Stimulated activated CD8-positive, alpha-beta memory T cell treated with anti-CD3 and anti-CD28 coated beads, Interleukin-7, amount 100 ng/mL, for 48 hours (primary cell): ENCODE measurements around the gene CRYGD.
"Not testable (repeated sequence)": the region's sequence is repeated elsewhere in the genome, so short reads cannot be mapped to it uniquely, and the experiment has no call there.

ENCODE experiments used
- DNase-seq, 2 donors: peaks; one replicate each; pipeline ENCODE4 v3.0.0-alpha.2; 2020; ENCODE audit warnings: low read depth in 1 of 2; ENCODE audit errors: extremely low read depth in 1 of 2

The CRYGD gene

DNA sequence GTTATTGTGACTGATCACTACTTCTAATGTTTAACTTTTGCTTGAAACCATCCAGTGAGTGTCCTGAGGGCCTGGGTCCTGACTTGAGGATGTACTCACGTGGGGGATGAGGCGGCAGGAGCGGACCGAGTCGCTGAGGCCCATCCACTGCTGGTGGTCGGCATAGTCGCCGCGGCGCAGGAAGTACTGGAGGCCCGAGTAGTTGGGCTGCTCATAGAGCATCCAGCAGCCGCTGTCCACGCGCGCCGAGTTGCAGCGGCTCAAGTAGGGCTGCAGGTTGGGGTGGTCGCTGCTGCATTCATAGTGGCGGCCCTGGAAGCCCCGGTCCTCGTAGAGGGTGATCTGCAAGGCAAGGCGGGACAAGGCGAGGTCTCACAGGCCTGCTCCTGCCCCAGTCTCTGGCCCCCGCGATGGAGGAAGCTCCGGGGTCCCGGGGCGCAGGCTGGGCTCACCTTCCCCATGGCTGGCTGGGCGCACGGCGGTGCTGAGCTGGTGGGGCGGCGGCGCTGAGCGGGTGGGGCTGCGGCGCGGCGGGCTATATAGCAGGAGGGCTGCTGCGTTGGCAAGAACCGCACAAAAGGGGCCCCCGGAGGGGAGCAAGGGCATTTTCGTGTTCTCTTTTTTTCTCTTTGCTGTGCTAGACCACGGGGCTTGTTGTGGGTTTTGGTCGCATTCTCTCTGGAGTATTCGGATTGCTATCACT is at the start of gene CRYGD:
TSS of gene CRYGD (minus strand) at position 512 of the 703 bp plus-strand sequence. CDS start at position 461, 51 bp downstream.
- not testable (repeated sequence) for DNase-seq

DNA sequence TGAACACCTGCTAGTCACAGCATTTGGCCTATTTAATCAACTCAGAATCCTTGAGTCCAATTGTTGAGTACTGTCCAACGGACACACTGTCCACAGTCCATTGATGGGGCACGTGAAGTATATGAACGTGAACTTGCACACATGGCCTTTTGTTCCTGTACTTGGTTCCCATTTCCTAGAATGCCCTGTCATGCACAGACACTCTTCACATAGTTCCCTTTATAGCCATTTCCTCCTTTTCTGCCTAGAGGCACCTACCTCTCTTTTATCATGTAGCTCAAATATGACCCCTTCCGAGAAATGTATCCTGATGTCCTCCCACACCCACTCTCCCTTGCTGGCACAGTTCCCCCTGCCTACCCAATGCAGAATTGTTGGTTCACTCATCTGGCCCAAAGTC is 47.8 kb upstream of the CRYGD start:
- DNase-seq, result no peak

DNA sequence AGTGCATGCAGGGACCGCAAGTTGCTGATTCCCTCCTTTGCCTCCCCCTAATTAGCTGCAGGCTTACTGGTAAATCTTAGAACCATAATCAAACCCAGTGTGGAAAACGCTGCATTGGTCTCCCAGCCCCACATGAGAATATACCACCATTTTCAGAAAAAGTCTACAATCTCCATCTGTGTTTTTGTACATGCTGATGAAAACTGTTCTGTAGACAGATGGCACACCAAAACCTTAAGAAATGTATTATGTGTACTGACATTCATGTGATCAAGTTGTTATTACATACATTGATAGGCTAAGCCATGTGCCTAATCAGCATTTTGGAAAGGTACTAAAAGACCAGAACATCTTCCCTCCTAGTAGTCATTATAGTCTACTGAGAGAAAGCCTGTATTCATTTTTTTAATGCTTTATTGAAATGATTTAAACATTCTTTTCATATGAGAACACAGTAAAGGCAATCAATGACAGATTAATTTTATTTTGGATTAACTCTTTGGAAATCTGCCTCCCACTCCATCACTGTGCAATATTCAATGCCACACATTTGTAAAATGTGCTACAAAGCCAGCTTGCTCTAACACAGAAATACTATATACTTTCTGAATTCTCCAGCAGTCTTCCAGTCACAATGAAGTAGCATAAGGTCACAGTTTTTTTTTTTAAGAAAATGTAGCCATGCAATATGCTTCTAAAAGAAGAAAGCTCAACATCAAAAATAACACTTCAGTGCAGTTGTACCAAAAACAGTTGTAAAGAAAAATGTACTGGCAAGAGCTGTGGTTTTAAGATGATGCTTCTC is 40.8 kb upstream of the CRYGD start:
- DNase-seq, result no peak

DNA sequence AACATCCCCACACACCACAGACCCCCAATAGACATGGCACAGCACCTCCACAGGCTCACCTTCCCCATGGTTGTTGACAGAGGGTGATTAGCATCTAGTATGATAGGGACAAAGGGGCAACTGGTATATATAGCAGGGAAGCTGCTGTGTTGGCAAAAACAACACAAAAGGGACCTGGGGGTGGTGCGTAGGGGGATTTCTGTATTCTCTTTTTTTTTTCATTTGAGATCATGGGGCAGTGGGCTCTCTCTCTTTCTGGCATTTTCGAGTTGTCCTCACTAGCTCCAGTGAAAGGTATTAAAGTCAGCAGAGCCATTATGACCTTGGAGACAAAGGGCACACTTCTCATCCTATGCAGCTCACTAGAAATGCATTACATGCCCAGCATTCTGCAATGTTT is 39.2 kb upstream of the CRYGD start, which contains the start of gene CRYGA:
TSS of gene CRYGA (minus strand) at position 101 of the 400 bp plus-strand sequence. CDS start at position 68, 33 bp downstream.
- DNase-seq, result no peak

DNA sequence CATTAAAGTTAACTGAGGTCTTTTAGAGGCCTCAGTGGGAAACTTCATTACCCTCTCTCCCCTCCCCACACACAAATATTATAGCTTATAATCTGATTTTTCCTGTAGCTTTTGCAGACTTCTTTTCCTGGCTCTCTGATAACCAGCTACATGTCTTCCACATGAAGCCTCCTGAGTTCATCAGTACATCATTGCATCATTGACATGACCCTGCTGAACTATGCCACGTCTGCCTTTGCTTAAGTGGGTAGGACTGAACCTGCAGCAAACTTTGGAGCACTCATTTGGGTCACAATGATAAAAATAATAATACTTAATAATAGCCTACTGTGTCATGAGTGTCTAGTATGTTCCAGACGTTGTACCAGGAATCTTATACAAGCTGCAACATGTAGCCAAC is 32.1 kb upstream of the CRYGD start:
- no peak for DNase-seq

DNA sequence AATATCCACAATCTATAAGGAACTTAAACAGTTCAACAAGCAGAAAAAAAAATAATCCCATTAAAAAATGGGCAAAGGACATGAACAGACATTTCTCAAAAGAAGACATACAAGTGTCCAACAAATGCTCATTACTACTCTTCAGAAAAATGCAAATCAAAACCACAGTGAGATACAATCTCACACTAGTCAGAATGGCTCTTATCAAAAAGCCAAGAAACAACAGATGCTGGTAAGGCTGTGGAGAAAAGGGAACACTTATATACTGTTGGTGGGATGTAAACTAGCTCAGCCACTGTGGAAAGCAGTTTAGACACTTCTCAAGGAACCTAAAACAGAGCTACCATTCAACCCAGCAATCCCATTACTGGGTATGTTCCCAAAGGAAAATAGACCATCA is 28.8 kb upstream of the CRYGD start:
- no peak for DNase-seq

DNA sequence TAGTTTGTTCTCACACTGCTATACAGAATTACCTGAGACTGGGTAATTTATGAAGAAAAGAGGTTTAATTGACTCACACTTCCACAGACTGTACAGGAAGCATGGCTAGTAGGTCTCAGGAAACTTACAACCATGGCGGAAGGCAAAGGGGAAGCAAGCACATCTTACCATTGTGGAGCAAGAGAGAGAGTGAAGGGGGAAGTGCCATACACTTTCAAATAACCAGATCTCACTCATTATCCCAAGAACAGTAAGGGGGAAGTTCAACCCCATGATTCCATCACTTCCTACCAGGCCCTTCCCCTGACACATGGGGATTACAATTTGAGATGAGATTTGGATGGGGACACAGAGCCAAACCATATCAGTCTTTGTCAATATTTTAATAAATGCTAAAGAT is 26.6 kb upstream of the CRYGD start:
- no peak for DNase-seq

DNA sequence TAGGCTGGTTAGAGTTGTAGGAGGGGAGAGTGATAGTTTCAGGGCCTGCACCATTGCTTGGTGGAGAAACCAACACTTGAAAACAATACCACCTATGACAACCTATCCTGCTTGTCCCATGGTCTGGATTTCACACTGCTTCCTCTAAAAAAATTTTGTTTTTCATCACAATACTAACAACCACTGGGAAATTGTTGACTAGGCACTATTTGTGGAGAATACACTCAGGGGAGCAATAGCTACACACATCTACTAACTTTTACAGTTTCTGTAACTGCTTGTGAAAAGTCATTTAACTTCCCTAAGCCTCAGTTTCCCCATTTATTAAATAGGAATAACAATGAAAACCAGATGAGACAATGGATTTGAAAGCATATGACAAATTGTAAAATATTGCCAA is 25.8 kb upstream of the CRYGD start:
- no peak for DNase-seq

DNA sequence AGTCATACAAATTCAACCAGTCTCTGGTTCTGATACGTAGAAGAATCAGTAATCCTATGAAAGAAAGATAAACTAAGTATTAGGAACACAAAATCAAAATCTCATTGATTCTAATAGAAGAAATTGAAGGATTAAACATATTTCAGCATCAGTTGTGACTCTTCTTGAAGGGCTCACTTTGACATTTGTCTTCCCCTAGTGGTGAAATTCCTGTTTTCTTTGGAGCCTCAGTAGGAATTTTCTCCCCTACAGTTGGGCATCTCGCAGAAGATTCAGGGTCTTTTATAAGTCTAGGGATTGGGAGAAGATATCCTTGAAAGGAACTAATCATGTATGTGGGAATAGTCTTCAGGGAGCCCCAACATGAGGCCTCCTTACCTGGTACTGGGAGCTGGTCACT is 24.5 kb upstream of the CRYGD start:
- DNase-seq, result no peak

DNA sequence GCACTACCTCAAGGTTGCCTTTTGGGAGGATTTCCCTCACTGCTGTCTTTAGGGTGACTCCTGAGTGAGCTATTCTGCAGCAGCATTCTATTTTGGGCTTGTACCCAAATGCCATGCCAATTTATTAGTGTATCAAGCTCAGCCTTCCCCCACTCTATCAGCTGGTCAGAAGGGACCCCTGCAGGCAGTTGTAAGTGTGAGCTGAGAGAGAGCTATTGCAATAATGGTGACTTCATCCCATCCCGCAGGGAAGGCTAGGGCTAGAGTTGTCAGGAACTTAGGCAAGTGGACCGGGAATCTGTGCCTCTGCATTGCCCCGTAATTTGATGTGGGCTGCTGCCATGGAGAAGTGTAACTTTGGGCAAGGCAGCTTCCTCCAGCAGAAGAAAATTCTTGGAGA is 23.4 kb upstream of the CRYGD start:
- DNase-seq, result no peak

DNA sequence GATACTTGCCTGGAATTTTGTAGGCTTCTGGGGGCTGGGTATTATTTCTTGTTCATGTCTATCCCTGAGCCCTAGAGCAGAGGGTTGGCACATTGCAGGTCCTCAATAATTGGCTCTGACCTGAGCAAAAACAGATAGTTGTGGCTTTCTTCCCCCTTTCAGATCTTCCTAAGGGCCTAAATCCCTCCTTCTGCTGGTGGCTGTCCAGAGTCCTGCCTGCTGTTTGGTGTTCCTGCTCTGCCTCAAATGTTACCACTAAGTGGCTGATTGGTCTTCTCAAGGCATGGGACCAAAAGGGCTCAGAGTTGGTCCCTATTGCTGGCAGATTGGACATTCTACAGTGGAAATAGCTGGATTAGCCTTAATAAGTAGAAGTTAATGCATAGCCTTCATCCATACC is 22.7 kb upstream of the CRYGD start:
- DNase-seq, result no peak

DNA sequence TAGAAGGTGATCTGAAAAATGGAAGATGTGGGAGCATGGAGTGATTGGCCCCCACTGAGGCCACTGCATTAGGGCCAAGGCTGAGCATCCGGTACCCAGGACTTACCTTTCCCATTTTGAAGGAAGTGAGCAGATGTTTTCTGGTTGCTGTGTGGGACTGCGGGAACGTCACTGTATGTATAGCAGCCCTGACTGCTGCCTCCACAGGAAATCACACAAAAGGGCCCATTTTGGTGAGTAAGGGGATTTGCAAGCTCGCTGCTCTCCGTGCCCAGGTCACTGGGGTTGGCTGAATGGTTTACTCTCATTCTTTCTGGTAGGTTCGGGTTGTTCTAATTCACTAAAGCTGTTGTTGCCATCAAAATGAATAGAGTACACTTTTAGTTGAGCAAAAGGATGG is 21.7 kb upstream of the CRYGD start, which contains the start of gene CRYGB:
TSS of gene CRYGB (minus strand) at position 153 of the 400 bp plus-strand sequence. CDS start at position 115, 38 bp downstream.
- no peak for DNase-seq

DNA sequence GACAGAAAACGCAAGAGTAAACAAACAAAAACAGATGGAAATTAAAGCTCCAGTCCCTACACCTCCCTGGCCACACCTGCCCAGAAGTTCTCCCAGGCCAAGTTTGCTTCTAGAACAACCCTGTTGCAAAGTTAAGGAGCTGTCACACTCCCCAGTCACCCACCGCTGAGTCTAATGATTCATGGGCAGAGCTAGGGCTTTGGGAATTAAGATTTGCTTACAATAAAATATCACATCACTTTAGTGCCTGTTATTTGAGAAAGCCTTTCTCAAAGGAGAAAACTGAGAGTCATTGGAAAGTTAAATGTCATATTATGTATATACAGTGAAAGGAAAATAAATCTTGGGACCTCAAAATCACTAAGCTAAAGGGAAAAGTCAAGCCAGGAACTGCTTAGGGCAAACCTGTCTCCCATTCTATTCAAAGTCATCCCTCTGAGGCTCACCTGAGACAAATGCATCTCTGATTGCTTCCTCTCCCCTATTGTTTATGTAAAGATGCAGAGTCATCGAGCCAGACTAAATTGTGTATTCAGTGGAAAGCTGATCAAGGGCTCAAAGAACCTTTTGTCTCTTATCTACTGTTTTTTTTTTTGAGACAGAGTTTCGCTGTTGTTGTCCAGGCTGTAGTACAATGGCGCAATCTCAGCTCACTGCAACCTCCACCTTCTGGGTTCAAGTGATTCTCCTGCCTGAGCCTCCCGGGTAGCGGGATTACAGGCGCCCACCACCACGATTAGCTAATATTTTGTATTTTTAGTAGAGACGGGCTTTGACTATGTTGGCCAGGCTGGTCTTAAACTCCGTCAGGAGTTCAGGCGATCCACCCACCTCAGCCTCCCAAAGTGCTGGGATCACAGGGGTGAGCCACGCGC is 18.8 kb upstream of the CRYGD start:
- DNase-seq, result no peak

DNA sequence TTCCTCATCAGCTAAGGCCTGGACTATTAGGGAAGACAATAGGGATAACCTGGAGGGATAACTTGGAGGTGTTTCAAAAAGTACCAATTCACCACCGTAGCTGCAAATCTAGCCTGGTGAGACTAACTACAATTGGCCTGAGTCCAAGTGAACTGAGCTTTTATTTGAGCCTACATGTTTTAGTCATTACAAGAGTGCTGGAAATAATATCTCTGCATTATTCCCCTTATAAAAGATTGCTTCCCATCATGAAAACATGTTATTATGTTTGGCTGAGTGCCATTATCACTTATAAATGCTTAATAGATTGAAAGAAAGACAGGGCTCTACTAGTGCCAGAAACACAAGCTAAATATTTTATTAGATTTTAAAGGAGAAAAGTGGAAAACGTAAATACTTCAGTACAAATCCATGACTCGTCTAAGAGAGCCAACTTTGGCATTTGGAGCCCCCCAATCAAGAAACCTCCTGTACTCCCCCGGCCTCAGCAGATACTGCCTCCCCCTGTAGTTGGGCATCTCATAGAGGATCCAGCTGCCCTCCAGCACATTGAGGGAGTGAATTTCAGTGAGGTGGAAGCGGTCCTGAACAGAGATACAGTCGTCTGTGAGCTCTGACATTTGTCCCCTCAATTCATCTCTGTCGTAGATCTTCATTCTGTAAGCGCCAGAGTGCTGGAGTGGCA is 18.1 kb upstream of the CRYGD start:
- DNase-seq, result no peak

DNA sequence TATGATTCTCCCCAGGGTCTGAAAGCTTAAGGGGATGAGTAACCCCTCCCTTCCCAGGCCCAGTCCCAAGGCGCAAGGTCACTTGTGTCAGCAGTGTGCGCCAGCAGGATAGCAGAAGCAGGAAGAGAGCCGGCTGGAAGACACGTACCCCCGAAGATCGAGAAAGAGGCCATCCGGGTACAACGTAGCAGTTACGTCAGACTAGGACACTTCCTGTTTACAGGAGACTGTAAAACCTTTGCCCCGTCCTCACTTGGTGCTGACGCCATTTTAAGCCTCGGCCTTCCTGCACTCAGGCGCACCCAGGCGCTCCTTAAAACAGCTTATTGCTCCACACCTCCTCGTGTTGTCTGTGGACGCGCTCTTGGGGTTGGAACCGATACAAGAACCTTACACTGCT is 15.1 kb upstream of the CRYGD start:
- no peak for DNase-seq

DNA sequence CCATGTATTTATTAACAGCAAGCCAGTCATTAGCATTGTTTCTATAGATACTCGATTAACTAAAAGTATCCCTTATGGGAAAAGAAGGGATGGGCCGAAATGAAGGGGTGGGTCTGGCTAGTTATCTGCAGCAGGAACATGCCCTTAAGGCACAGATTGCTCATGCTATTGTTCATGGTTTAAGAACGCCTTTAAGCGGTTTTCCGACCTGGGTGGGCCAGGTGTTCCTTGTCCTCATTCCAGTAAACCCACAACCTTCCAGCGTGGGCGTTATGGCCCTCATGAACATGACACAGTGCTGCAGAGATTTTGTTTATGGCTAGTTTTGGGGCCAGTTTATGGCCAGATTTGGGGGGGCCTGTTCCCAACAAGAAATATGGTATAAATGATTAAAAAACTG is 14.0 kb upstream of the CRYGD start:
- DNase-seq, result not testable (repeated sequence)

DNA sequence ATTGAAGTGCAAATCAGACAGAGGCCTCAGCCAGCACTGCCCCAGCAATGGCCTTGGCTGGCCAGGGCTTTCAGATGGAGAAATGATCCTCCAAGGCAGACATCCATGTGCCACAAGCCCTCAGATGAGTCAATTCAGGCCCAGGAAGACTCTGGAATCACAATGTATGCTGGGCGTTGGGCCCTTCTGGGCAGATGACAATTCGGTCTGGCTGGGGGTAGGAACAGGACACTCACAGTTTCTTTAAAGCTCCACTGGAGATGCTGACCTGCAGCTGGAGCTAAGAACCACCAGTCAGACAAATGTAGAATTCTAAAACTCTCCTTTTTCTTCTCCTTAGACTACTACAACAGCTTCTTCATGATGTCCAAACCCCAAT is 12.4 kb upstream of the CRYGD start:
- DNase-seq, result no peak

DNA sequence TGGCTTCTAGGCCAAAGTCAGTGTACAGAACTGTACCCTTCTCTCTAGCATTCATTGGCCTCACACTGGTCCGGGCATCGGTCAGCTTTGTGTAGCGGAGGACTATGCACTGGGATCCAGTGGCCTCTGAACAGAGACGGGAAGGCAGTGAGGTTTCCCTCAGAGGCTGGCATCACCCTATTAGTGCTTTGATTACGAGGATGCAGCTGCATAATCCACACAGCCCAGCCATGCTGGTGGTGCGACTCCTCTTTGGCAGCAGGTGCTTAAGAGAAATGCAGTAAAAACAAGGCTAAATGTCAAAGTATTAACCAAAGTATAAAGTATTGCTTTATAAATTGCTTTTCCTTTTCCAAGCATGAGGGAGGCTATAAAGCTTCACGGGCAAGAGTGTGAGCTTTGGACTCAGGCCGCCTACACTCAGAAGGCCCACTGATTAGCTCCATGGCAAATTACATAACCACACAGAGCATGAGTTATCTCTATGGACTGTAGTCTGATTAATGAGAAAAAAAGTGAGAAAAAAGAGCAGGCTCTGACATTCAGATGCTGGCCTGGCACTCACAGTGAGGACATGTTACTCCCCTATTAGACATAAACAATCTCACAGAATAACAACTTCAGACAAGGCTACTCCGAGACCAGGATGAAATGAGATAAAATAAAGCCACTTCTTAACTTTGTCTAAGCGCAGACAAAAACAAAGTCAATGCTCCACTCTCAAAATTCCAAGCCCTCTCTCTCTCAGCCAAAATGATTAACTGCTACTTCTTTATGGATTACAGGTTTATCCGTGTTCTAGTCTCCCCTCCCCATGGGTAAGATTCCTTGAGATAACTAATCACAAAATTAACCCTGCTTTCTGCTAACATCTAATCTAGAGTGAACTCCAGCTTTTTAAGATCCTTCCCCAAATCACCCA is 11.7 kb upstream of the CRYGD start:
- DNase-seq, result no peak

DNA sequence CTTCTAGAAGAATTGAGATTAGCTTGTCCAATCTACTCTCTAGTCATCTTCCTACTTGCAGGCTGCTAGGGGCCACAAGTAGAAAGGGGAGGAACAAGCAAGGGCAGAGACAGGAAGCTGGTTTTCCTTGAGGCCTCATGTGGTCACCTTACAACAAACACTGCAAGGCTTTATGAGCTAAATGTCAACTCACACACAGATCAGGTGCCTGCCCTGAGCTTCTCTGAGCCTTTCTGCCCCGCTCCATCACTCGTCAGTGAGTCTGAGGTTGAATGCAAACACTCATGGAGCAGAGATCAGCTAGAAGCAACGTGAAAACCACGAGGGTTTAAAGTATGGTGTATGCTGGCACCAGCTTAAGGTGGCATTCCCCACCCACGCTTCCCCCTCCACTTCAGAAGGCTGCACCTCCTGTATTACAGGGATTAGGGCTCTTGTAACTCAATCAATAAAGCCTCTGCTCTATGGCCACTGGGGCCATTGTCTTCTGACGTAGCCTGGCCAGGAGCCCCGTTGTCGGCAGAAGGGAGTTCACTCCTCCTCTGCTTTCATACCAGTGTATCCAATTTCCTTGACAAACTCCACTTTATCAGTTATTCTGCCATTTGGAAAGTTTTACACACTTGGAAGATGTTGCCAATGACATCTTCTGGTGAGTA is 10.7 kb upstream of the CRYGD start:
- DNase-seq, result no peak
